Mucosa of rectum (tissue), 2 donors: ENCODE measurements around the gene SELENOI.
"Not testable (repeated sequence)": the region's sequence is repeated elsewhere in the genome, so short reads cannot be mapped to it uniquely, and the experiment has no call there.

Source experiments
- H3K27ac ChIP-seq, 2 donors: one replicate each; pipeline ENCODE4 v1.7.0; 2013; ENCODE audit warnings: inconsistent platforms in 2 of 2, low read depth in 2 of 2, low read length in 2 of 2
- H3K27me3 ChIP-seq, 2 donors: one replicate each; pipeline ENCODE4 v1.7.0; 2013; ENCODE audit warnings: low read length in 2 of 2; ENCODE audit not compliant: control insufficient read depth in 2 of 2, insufficient read depth in 2 of 2
- H3K36me3 ChIP-seq, 2 donors: one replicate each; pipeline ENCODE4 v1.7.0; 2013; ENCODE audit warnings: low read length in 2 of 2; ENCODE audit not compliant: control insufficient read depth in 2 of 2, insufficient read depth in 2 of 2
- H3K4me1 ChIP-seq, 2 donors: one replicate each; pipeline ENCODE4 v1.7.0; 2013; ENCODE audit warnings: low read length in 2 of 2, mild to moderate bottlenecking in 1 of 2; ENCODE audit not compliant: control insufficient read depth in 2 of 2, insufficient read depth in 2 of 2
- H3K4me3 ChIP-seq, 2 donors: one replicate each; pipeline ENCODE4 v1.7.0; 2013; ENCODE audit warnings: low read length in 2 of 2
- H3K9ac ChIP-seq, 2 donors: one replicate each; pipeline ENCODE4 v1.7.0; 2013; ENCODE audit warnings: low read length in 2 of 2, low read depth in 1 of 2, mild to moderate bottlenecking in 1 of 2
- H3K9me3 ChIP-seq, 2 donors: one replicate each; pipeline ENCODE4 v1.7.0; 2013; ENCODE audit warnings: low read length in 2 of 2; ENCODE audit not compliant: control insufficient read depth in 2 of 2
- donor health status: healthy.
- donor health status: Normal muscosa, but diverticular disease.

The SELENOI gene, protein sequence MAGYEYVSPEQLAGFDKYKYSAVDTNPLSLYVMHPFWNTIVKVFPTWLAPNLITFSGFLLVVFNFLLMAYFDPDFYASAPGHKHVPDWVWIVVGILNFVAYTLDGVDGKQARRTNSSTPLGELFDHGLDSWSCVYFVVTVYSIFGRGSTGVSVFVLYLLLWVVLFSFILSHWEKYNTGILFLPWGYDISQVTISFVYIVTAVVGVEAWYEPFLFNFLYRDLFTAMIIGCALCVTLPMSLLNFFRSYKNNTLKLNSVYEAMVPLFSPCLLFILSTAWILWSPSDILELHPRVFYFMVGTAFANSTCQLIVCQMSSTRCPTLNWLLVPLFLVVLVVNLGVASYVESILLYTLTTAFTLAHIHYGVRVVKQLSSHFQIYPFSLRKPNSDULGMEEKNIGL

GRCh38 chr2:26345545-26346453 lies at the start of gene SELENOI:
Gene SELENOI (plus strand): TSS chr2:26346143. CDS start chr2:26346233, 90 bp downstream.
- H3K36me3 ChIP-seq, result no peaks in the 10 kb centered on the region
- no peaks in the 10 kb centered on the region for H3K27me3 ChIP-seq
- H3K27ac ChIP-seq, result peak within 1 kb of the TSS; percentile 94 to 95

DNA sequence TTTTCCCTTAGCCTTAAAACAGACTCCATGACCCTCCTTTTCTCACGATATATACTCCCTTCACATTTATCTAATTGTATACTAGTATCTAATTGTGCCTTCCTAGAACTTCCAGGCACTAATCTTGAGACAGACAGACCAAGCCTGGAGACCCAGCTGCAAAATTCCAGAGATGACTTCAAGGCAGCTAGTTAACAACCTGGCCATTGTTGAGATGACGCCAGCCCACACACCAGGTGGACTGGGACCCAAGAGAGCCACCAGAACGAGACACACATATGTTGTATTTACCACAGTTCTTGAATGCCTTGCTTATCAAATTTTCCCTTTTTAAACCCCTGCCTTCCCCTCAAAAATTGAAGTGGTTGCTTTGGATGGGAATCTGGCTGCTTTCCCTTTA lies 48.9 kb upstream of the SELENOI start:
- Histone ChIP-seq H3K4me1 (peaks cover 3 to 6% of the 10 kb centered on the region in 2 donors), H3K36me3 (no peaks in the 10 kb centered on the region), H3K27me3 (no peaks in the 10 kb centered on the region), H3K9me3 (no peaks in the 10 kb centered on the region), H3K27ac (no peak overlapping the region), H3K4me3 (no peak overlapping the region), H3K9ac (no peak overlapping the region)

More at GRCh38 chr2:26345545-26346453, at the start of gene SELENOI:
- Histone ChIP-seq H3K9me3 (no peaks in the 10 kb centered on the region), H3K4me3 (peak within 1 kb of the TSS; percentile 93 to 99), H3K4me1 (peaks cover 16 to 22% of the 10 kb centered on the region in 2 donors), H3K9ac (peak within 1 kb of the TSS; percentile 81 to 97)

- Histone ChIP-seq H3K36me3 (no peaks in the 10 kb centered on the region), H3K9me3 (no peaks in the 10 kb centered on the region), H3K4me3 (peak overlapping the region; percentile 49 to 74), H3K27me3 (no peaks in the 10 kb centered on the region), H3K4me1 (peaks cover 3 to 6% of the 10 kb centered on the region in 2 donors), H3K9ac (peak overlapping the region in 1 of 2 donors; percentile 52), H3K27ac (peak overlapping the region in 1 of 2 donors; percentile 69)
Observed at GRCh38 chr2:26298286-26298637, 47.7 kb upstream of the SELENOI start.

GRCh38 chr2:26298638-26299393 lies 47.1 kb upstream of the SELENOI start:
- Histone ChIP-seq H3K27me3 (no peaks in the 10 kb centered on the region), H3K9ac (peak overlapping the region; percentile 24 to 52), H3K4me3 (peak overlapping the region; percentile 49 to 74), H3K9me3 (no peaks in the 10 kb centered on the region), H3K36me3 (no peaks in the 10 kb centered on the region), H3K27ac (peak overlapping the region; percentile 65 to 69), H3K4me1 (peaks cover 3 to 6% of the 10 kb centered on the region in 2 donors)

GRCh38 chr2:26299471-26300101 lies 46.4 kb upstream of the SELENOI start:
- peak overlapping the region; percentile 49 to 74 for H3K4me3 ChIP-seq
- H3K27ac ChIP-seq, result peak overlapping the region; percentile 65 to 69
- H3K27me3 ChIP-seq, result no peaks in the 10 kb centered on the region
- H3K9ac ChIP-seq, result peak overlapping the region; percentile 24 to 52
- H3K36me3 ChIP-seq, result no peaks in the 10 kb centered on the region
- peaks cover 3 to 6% of the 10 kb centered on the region in 2 donors for H3K4me1 ChIP-seq
- no peaks in the 10 kb centered on the region for H3K9me3 ChIP-seq

DNA sequence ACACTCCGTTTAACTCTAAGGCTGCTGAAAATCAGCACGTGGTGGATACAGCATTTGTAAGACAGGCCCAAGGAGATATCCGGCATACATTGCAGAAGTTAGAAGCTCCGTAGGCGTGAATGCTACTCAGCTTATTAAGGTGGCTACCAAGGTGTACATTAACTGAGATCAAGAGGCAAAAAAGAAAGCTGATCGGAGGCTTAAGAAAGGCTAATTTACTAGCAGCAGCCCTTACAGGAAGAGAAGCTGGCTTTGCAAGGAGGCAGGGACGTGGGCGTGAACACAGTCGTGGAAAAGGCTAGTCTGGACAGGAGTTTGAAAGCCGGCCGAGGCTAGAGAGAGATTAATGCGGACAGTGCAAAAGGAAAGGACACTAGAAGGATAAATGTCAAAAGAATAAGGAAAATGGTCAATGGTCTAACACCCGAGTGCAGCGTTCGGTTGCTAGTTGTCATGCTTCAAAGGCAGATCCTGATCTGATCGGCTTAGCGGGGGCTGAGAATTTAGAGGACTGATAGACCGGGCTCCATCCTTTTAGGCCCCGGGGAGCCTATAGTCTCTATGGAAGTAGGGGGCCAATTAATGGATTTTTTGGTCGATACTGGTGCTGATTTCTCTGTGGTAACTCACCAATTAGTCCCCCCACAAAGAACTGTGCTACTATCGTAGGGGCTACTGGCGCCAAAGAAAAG lies 45.6 kb upstream of the SELENOI start:
- Histone ChIP-seq H3K9ac (peak overlapping the region in 1 of 2 donors; percentile 52), H3K9me3 (no peaks in the 10 kb centered on the region), H3K27me3 (no peaks in the 10 kb centered on the region), H3K36me3 (no peaks in the 10 kb centered on the region), H3K4me3 (peak overlapping the region; percentile 49 to 74), H3K27ac (peak overlapping the region; percentile 65 to 69), H3K4me1 (peaks cover 3 to 6% of the 10 kb centered on the region in 2 donors)

DNA sequence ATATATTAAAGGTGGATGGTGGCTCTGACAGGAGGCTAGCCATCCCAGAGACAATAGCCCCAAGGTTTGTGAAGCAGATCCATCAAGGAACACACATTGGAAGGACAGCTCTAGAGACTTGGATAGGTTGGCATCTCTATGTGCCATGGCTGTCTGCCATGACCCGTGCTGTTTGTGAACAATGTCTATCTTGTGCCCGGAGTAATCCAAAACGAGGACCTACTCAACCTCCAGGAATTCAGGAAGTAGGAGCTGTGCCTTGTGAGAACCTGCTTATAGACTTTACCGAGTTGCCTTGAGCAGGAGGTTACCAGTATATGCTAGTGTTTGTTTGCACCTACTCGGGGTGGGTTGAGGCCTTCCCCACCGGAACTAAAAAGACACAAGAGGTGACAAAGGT lies 43.1 kb upstream of the SELENOI start:
- Histone ChIP-seq H3K4me3 (no peak overlapping the region), H3K9ac (no peak overlapping the region), H3K9me3 (no peaks in the 10 kb centered on the region), H3K27ac (no peak overlapping the region), H3K4me1 (peaks cover 3 to 6% of the 10 kb centered on the region in 2 donors), H3K27me3 (no peaks in the 10 kb centered on the region), H3K36me3 (no peaks in the 10 kb centered on the region)

GRCh38 chr2:26305094-26305493 lies 40.8 kb upstream of the SELENOI start:
- H3K9me3 ChIP-seq, H3K36me3 ChIP-seq, H3K9ac ChIP-seq, H3K4me1 ChIP-seq, H3K27ac ChIP-seq, H3K4me3 ChIP-seq, H3K27me3 ChIP-seq: not testable (repeated sequence)

- no peak overlapping the region for H3K4me3 ChIP-seq
- H3K36me3 ChIP-seq, result no peaks in the 10 kb centered on the region
- no peaks in the 10 kb centered on the region for H3K27me3 ChIP-seq
- peaks cover 0 to under 1% of the 10 kb centered on the region in 2 donors for H3K4me1 ChIP-seq
- H3K9ac ChIP-seq, result no peak overlapping the region
- no peak overlapping the region for H3K27ac ChIP-seq
- no peaks in the 10 kb centered on the region for H3K9me3 ChIP-seq
Observed at GRCh38 chr2:26305540-26305939, 40.4 kb upstream of the SELENOI start.
